Right cardiac atrium (tissue), 5 donors: ENCODE measurements around the gene AQP1. TPM values are rescaled to one million over a fixed set of nuclear protein-coding genes. Genes with fewer than 3 reads are reported as not detected.
A peak's percentile ranks its signal among the peaks of the same experiment; 100 is the strongest.

Experiments
- ATAC-seq, 2 donors: fragments of 200-7000 bp; cut with Tn5 transposase; one replicate each; pipeline versions ENCODE4 v1.8.0 to v1.9.1; 2020; ENCODE audit warnings: moderate library complexity in 2 of 2, mild to moderate bottlenecking in 1 of 2
- DNase-seq, 3 donors: peaks; one replicate each; pipeline ENCODE4 v3.0.0-alpha.2; 2020
- H3K27ac ChIP-seq: one replicate; pipeline ENCODE4 v1.5.1; 2013; ENCODE audit warnings: mild to moderate bottlenecking, low read length, control low read depth, moderate library complexity
- H3K27me3 ChIP-seq: one replicate; pipeline ENCODE4 v1.6.1; 2013; ENCODE audit not compliant: control insufficient read depth, insufficient read depth
- H3K4me1 ChIP-seq: one replicate; pipeline ENCODE4 v1.6.1; 2013; ENCODE audit warnings: low read length; ENCODE audit not compliant: control insufficient read depth, insufficient read depth
- H3K4me3 ChIP-seq: one replicate; pipeline ENCODE4 v1.5.1; 2013; ENCODE audit warnings: low read length, control low read depth
- H3K9me3 ChIP-seq: one replicate; pipeline ENCODE4 v1.6.1; 2013; ENCODE audit warnings: low read length; ENCODE audit not compliant: control insufficient read depth
- WGBS: extraction: QIAGEN DNeasy Blood & Tissue Kit; methylation state at CpG from one replicate; pipeline ENCODE4 v1.1.7; 2013; 5-methylcytosine and 5-hydroxymethylcytosine counted together
- intact Hi-C, 4 donors: fragments of 100-400 bp; cut with DNase I; formaldehyde crosslinking; loops; one replicate each; pipeline versions ENCODE4 v1.11.0 to v1.14.0; 2022 to 2023
- polyA plus RNA-seq: library from polyadenylated mRNA; stranded (reverse); fragments of 200-250 nt; gene quantifications from one replicate; pipeline ENCODE4 v1.2.3, GENCODE V29; 2013
- total RNA-seq, 4 donors: library from RNA; stranded (reverse); fragmentation: NEBNext Ultra II Directional; extraction: Animal tissue kit (Norgen Biotek cat#: 25700); gene quantifications; one replicate each; pipeline ENCODE4 v1.2.1, GENCODE V29; 2021
- donor health status: healthy with polysubstance abuse.
- donor health status: DM: no; HTN: yes; CAD: no.
- donor health status: DM: no; HTN: no; CAD: no.
- donor health status: DM: no; HTN: yes; CAD: no; lungs with severe emphysema.
- donor health status: DM: yes; HTN: yes; CAD: no.

AQP1 gene
- total and polyA plus RNA-seq, 5 donors: 187 to 254 (median 219) TPM

GRCh38 chr7:30936650-30937245, 25.1 kb downstream of the AQP1 start:
- intact Hi-C loops: no loop called here
- Histone ChIP-seq H3K4me3 (no peak overlapping the region), H3K27ac (no peak overlapping the region), H3K9me3 (no peaks in the 10 kb centered on the region), H3K27me3 (no peaks in the 10 kb centered on the region), H3K4me1 (no peaks in the 10 kb centered on the region)
- DNase-seq (no peak), ATAC-seq (no peak)

- no peak overlapping the region for H3K4me3 ChIP-seq
- 36% methylated on average over 3 of the region's 3 CpGs for WGBS
- intact Hi-C loops: no loop called here
These were observed 25.8 kb downstream of the AQP1 start for GRCh38 chr7:30937416-30937815.

GRCh38 chr7:30938435-30939316, 27.0 kb downstream of the AQP1 start:
- H3K4me3 ChIP-seq: no peak overlapping the region
- H3K4me1 ChIP-seq: no peaks in the 10 kb centered on the region
- no peak overlapping the region for H3K27ac ChIP-seq
- no peaks in the 10 kb centered on the region for H3K27me3 ChIP-seq
- peak; percentile 81 to 95 (median 93) for DNase-seq
- intact Hi-C loops: no loop called here
- ATAC-seq: peak; percentile 86
- no peaks in the 10 kb centered on the region for H3K9me3 ChIP-seq
- WGBS: 14% methylated on average over 25 of the region's 25 CpGs

More at GRCh38 chr7:30937416-30937815, 25.8 kb downstream of the AQP1 start:
- Histone ChIP-seq H3K4me1 (no peaks in the 10 kb centered on the region), H3K9me3 (no peaks in the 10 kb centered on the region), H3K27me3 (no peaks in the 10 kb centered on the region), H3K27ac (no peak overlapping the region)
- no peak for DNase-seq
- ATAC-seq: no peak

- ATAC-seq (no peak), DNase-seq (no peak)
- H3K4me1 ChIP-seq: no peaks in the 10 kb centered on the region
- intact Hi-C loops: no loop called here
- H3K9me3 ChIP-seq: no peaks in the 10 kb centered on the region
- H3K4me3 ChIP-seq: no peak overlapping the region
- H3K27ac ChIP-seq: no peak overlapping the region
- no peaks in the 10 kb centered on the region for H3K27me3 ChIP-seq
- WGBS: 58% methylated on average over 8 of the region's 8 CpGs
These were observed 30.1 kb downstream of the AQP1 start for GRCh38 chr7:30941582-30942323.

GRCh38 chr7:30950197-30950596, 38.5 kb downstream of the AQP1 start:
- Histone ChIP-seq H3K4me3 (no peak overlapping the region), H3K9me3 (no peaks in the 10 kb centered on the region), H3K4me1 (no peaks in the 10 kb centered on the region), H3K27me3 (no peaks in the 10 kb centered on the region), H3K27ac (no peak overlapping the region)
- ATAC-seq: no peak
- intact Hi-C loops: no loop called here
- no peak for DNase-seq

- intact Hi-C loops: no loop called here
- ATAC-seq: no peak
- 54% methylated on average over 4 of the region's 4 CpGs for WGBS
These were observed 43.3 kb downstream of the AQP1 start for GRCh38 chr7:30954914-30955313.

GRCh38 chr7:30956704-30957103, 45.1 kb downstream of the AQP1 start:
- ATAC-seq: no peak
- intact Hi-C loops: no loop called here

More at GRCh38 chr7:30954914-30955313, 43.3 kb downstream of the AQP1 start:
- no peak for DNase-seq
- H3K4me3 ChIP-seq: no peak overlapping the region
- no peaks in the 10 kb centered on the region for H3K9me3 ChIP-seq
- H3K27me3 ChIP-seq: no peaks in the 10 kb centered on the region
- H3K27ac ChIP-seq: no peak overlapping the region
- H3K4me1 ChIP-seq: no peaks in the 10 kb centered on the region

GRCh38 chr7:30963842-30964241, 52.2 kb downstream of the AQP1 start, which contains the start of gene GHRHR:
Gene GHRHR, plus strand, starts transcription at chr7:30963953. Its CDS starts 116 bp downstream, at chr7:30964069.
- intact Hi-C loops: loop anchor here in 1 of 4 donors (5.0 kb wide), 1 partner anchor 42 kb away; no protein-coding TSS in a partner anchor
- H3K4me1 ChIP-seq: no peaks in the 10 kb centered on the region
- WGBS: 88% methylated on average over 11 of the region's 11 CpGs
- ATAC-seq: peak in 1 of 2 donors; percentile 24
- no peak for DNase-seq
- H3K27ac ChIP-seq: no peak within 1 kb of the TSS
- H3K27me3 ChIP-seq: no peaks in the 10 kb centered on the region
- no peaks in the 10 kb centered on the region for H3K9me3 ChIP-seq
- H3K4me3 ChIP-seq: no peak within 1 kb of the TSS

More at GRCh38 chr7:30956704-30957103, 45.1 kb downstream of the AQP1 start:
- Histone ChIP-seq H3K27ac (no peak overlapping the region), H3K9me3 (no peaks in the 10 kb centered on the region), H3K27me3 (no peaks in the 10 kb centered on the region), H3K4me1 (no peaks in the 10 kb centered on the region), H3K4me3 (no peak overlapping the region)
- no peak for DNase-seq
- 99% methylated on average over 1 of the region's 1 CpG for WGBS

- Histone ChIP-seq H3K4me3 (no peak overlapping the region), H3K4me1 (no peaks in the 10 kb centered on the region), H3K27ac (no peak overlapping the region), H3K27me3 (no peaks in the 10 kb centered on the region), H3K9me3 (no peaks in the 10 kb centered on the region)
- no peak for DNase-seq
- WGBS: 51% methylated on average over 4 of the region's 4 CpGs
- ATAC-seq: no peak
- intact Hi-C loops: no loop called here
These were observed 53.7 kb downstream of the AQP1 start for GRCh38 chr7:30965372-30965771.

- DNase-seq (no peak), ATAC-seq (no peak)
- Histone ChIP-seq H3K4me3 (no peak overlapping the region), H3K4me1 (no peaks in the 10 kb centered on the region), H3K9me3 (no peaks in the 10 kb centered on the region), H3K27ac (no peak overlapping the region), H3K27me3 (no peaks in the 10 kb centered on the region)
- WGBS: 89% methylated on average over 9 of the region's 9 CpGs
- intact Hi-C loops: no loop called here
These were observed 54.2 kb downstream of the AQP1 start for GRCh38 chr7:30965883-30966282.

- DNase-seq (no peak), ATAC-seq (no peak)
- Histone ChIP-seq H3K4me3 (no peak overlapping the region), H3K27me3 (no peaks in the 10 kb centered on the region), H3K27ac (no peak overlapping the region), H3K4me1 (peaks cover 2% of the 10 kb centered on the region), H3K9me3 (no peaks in the 10 kb centered on the region)
- intact Hi-C loops: no loop called here
- 80% methylated on average over 2 of the region's 2 CpGs for WGBS
These were observed 56.6 kb downstream of the AQP1 start for GRCh38 chr7:30968294-30968693.
